ENCODE data around the gene CHD1L.
"Not testable (repeated sequence)": the region's sequence is repeated elsewhere in the genome, so short reads cannot be mapped to it uniquely, and the experiment has no call there.

The CHD1L gene

GRCh38 chr1:147267711-147268110 lies 25.2 kb downstream of the CHD1L start:
- no peak for DNase-seq (ENCODE audit: low read depth in 2 of 2)

- no peak for DNase-seq (ENCODE audit: low read depth in 2 of 2)
Measured at GRCh38 chr1:147270721-147271120, 28.2 kb downstream of the CHD1L start.

- no peak for DNase-seq (ENCODE audit: low read depth in 2 of 2)
Measured at GRCh38 chr1:147272042-147272441, 29.6 kb downstream of the CHD1L start.

GRCh38 chr1:147273409-147274336 lies 31.2 kb downstream of the CHD1L start:
- DNase-seq (ENCODE audit: low read depth in 2 of 2), result no peak

- DNase-seq (ENCODE audit: low read depth in 2 of 2), result no peak
Measured at GRCh38 chr1:147281950-147282349, 39.5 kb downstream of the CHD1L start.

- no peak for DNase-seq (ENCODE audit: low read depth in 2 of 2)
Measured at GRCh38 chr1:147283011-147283410, 40.5 kb downstream of the CHD1L start.

- no peak for DNase-seq (ENCODE audit: low read depth in 2 of 2)
Measured at GRCh38 chr1:147287133-147287865, 44.8 kb downstream of the CHD1L start.

GRCh38 chr1:147292012-147292411 lies 49.5 kb downstream of the CHD1L start:
- DNase-seq (ENCODE audit: low read depth in 2 of 2), result no peak

- no peak for DNase-seq (ENCODE audit: low read depth in 2 of 2)
Measured at GRCh38 chr1:147292631-147293251, 50.3 kb downstream of the CHD1L start.

GRCh38 chr1:147297438-147297837 lies 55.0 kb downstream of the CHD1L start:
- no peak for DNase-seq (ENCODE audit: low read depth in 2 of 2)

- not testable (repeated sequence) for DNase-seq (ENCODE audit: low read depth in 2 of 2)
Measured at GRCh38 chr1:147305803-147306202, 63.3 kb downstream of the CHD1L start.

- no peak for DNase-seq (ENCODE audit: low read depth in 2 of 2)
Measured at GRCh38 chr1:147316968-147317367, 74.5 kb downstream of the CHD1L start.

GRCh38 chr1:147326933-147327687 lies 84.6 kb downstream of the CHD1L start:
- DNase-seq (ENCODE audit: low read depth in 2 of 2), result not testable (repeated sequence)

- DNase-seq (ENCODE audit: low read depth in 2 of 2), result no peak
Measured at GRCh38 chr1:147334292-147334691, 91.8 kb downstream of the CHD1L start.

- DNase-seq (ENCODE audit: low read depth in 2 of 2), result no peak
Measured at GRCh38 chr1:147336291-147336690, 93.8 kb downstream of the CHD1L start.

- no peak for DNase-seq (ENCODE audit: low read depth in 2 of 2)
Measured at GRCh38 chr1:147337040-147337630, 94.7 kb downstream of the CHD1L start.

GRCh38 chr1:147338571-147338970 lies 96.1 kb downstream of the CHD1L start:
- no peak for DNase-seq (ENCODE audit: low read depth in 2 of 2)

GRCh38 chr1:147341246-147341645 lies 98.8 kb downstream of the CHD1L start:
- no peak for DNase-seq (ENCODE audit: low read depth in 2 of 2)
